GM12878 (cell line): ENCODE data around the gene CRYGA.

Experiments
- CBX5 ChIP-seq: sonication (generic); IDR thresholded peaks from 2 replicates; pipeline ENCODE4 v1.6.1; 2016; ENCODE audit warnings: low read depth, moderate library complexity, mild to moderate bottlenecking, inconsistent platforms
- EZH2 ChIP-seq: IDR thresholded peaks from 2 replicates; pipeline ENCODE4 v1.6.1; 2012; ENCODE audit warnings: low read depth, mild to moderate bottlenecking, control low read depth, inconsistent platforms, low read length, borderline replicate concordance; ENCODE audit not compliant: control insufficient read depth
- NFIC ChIP-seq: IDR thresholded peaks from 2 replicates; pipeline ENCODE4 v1.6.1; 2012; ENCODE audit warnings: low read depth, mild to moderate bottlenecking, inconsistent platforms, low read length, moderate library complexity
- NFYA ChIP-seq: IDR thresholded peaks from 2 replicates; pipeline ENCODE4 v1.6.1; 2011; ENCODE audit warnings: low read depth, mild to moderate bottlenecking, low read length, improper control_type of control experiment, borderline replicate concordance
- POLR2A ChIP-seq: IDR thresholded peaks from 2 replicates; pipeline ENCODE4 v1.6.1; 2011; ENCODE audit warnings: low read depth, mild to moderate bottlenecking, low read length
- SMAD1 ChIP-seq: fragments of 450-650 bp; IDR thresholded peaks from 2 replicates; pipeline ENCODE4 v1.6.1; 2018; ENCODE audit warnings: mild to moderate bottlenecking, low read depth; ENCODE audit not compliant: partially characterized antibody

GRCh38 chr2:208153156-208153555 lies 10.2 kb downstream of the CRYGA start:
- TF ChIP-seq EZH2 (no peak), POLR2A (no peak), CBX5 (no peak), NFIC (no peak), NFYA (no peak), SMAD1 (no peak)
